Measurements from ENCODE around the gene SMC6. TPM values are rescaled to one million over a fixed set of nuclear protein-coding genes. Genes with fewer than 3 reads are reported as not detected.

The SMC6 gene
- total and polyA plus RNA-seq, 8 donors = 3.3 to 67.4 (median 13.4) TPM

GRCh38 chr2:17706845-17707244 is 46.8 kb downstream of the SMC6 start:
- no peaks in the 10 kb centered on the region for H3K27me3 ChIP-seq
- H3K9me3 ChIP-seq = no peaks in the 10 kb centered on the region
- H3K4me1 ChIP-seq = no peaks in the 10 kb centered on the region
- H3K36me3 ChIP-seq = peaks cover 0 to 93% (median 83%) of the 10 kb centered on the region in 4 donors
- no peak overlapping the region for H3K27ac ChIP-seq
- TF ChIP-seq CTCF (IDR thresholded peaks at IDR 0.05) = no peak
- no peak for TF ChIP-seq EP300 (IDR thresholded peaks at IDR 0.05)
- no peak for TF ChIP-seq POLR2A (IDR thresholded peaks at IDR 0.05)
- TF ChIP-seq POLR2AphosphoS5 (IDR thresholded peaks at IDR 0.05) = no peak
- no peak overlapping the region for H3K4me3 ChIP-seq
- no peak for DNase-seq
- WGBS, 5 donors = 83 to 93% (median 87%) methylated on average over 4 of the region's 4 CpGs
- intact Hi-C loops (cut with DNase I; ENCODE audit: low total_unique reads) = no loop called here

GRCh38 chr2:17690776-17691175 is 62.8 kb downstream of the SMC6 start:
- Histone ChIP-seq H3K27ac (no peak overlapping the region), H3K4me3 (no peak overlapping the region), H3K27me3 (no peaks in the 10 kb centered on the region), H3K36me3 (peaks cover 11 to 79% (median 71%) of the 10 kb centered on the region in 4 donors), H3K9me3 (no peaks in the 10 kb centered on the region), H3K4me1 (no peaks in the 10 kb centered on the region)
- no peak for DNase-seq
- TF ChIP-seq POLR2AphosphoS5 (IDR thresholded peaks at IDR 0.05) (no peak), EP300 (IDR thresholded peaks at IDR 0.05) (no peak), POLR2A (IDR thresholded peaks at IDR 0.05) (no peak), CTCF (IDR thresholded peaks at IDR 0.05) (no peak)
- WGBS, 5 donors = 93 to 97% (median 95%) methylated on average over 7 of the region's 7 CpGs
- intact Hi-C loops (cut with DNase I; ENCODE audit: low total_unique reads) = no loop called here

- Histone ChIP-seq H3K9me3 (no peaks in the 10 kb centered on the region), H3K27ac (no peak overlapping the region), H3K27me3 (no peaks in the 10 kb centered on the region), H3K4me1 (no peaks in the 10 kb centered on the region), H3K36me3 (peaks cover 4 to 66% (median 62%) of the 10 kb centered on the region in 4 donors), H3K4me3 (no peak overlapping the region)
- TF ChIP-seq CTCF (IDR thresholded peaks at IDR 0.05) = no peak
- TF ChIP-seq POLR2A (IDR thresholded peaks at IDR 0.05) = no peak
- no peak for TF ChIP-seq EP300 (IDR thresholded peaks at IDR 0.05)
- no peak for TF ChIP-seq POLR2AphosphoS5 (IDR thresholded peaks at IDR 0.05)
- intact Hi-C loops (cut with DNase I; ENCODE audit: low total_unique reads) = no loop called here
- DNase-seq = no peak
- WGBS, 5 donors = 90 to 94% (median 91%) methylated on average over 6 of the region's 6 CpGs
These were observed 64.6 kb downstream of the SMC6 start for GRCh38 chr2:17689010-17689409.

- no peak for DNase-seq
- Histone ChIP-seq H3K9me3 (no peaks in the 10 kb centered on the region), H3K27me3 (no peaks in the 10 kb centered on the region), H3K36me3 (peaks cover 4 to 66% (median 62%) of the 10 kb centered on the region in 4 donors), H3K4me3 (no peak overlapping the region), H3K27ac (no peak overlapping the region), H3K4me1 (no peaks in the 10 kb centered on the region)
- 83 to 93% (median 88%) methylated on average over 1 of the region's 1 CpG for WGBS, 5 donors
- intact Hi-C loops (cut with DNase I; ENCODE audit: low total_unique reads) = no loop called here
- TF ChIP-seq POLR2AphosphoS5 (IDR thresholded peaks at IDR 0.05) = no peak
- no peak for TF ChIP-seq POLR2A (IDR thresholded peaks at IDR 0.05)
- no peak for TF ChIP-seq CTCF (IDR thresholded peaks at IDR 0.05)
- no peak for TF ChIP-seq EP300 (IDR thresholded peaks at IDR 0.05)
These were observed 65.0 kb downstream of the SMC6 start for GRCh38 chr2:17688600-17688999.
